ENCODE data around the gene GRIN1.

GRCh38 chr9:137136261-137136880, 2.6 kb upstream of the GRIN1 start:
- TF ChIP-seq, protein P1, sequence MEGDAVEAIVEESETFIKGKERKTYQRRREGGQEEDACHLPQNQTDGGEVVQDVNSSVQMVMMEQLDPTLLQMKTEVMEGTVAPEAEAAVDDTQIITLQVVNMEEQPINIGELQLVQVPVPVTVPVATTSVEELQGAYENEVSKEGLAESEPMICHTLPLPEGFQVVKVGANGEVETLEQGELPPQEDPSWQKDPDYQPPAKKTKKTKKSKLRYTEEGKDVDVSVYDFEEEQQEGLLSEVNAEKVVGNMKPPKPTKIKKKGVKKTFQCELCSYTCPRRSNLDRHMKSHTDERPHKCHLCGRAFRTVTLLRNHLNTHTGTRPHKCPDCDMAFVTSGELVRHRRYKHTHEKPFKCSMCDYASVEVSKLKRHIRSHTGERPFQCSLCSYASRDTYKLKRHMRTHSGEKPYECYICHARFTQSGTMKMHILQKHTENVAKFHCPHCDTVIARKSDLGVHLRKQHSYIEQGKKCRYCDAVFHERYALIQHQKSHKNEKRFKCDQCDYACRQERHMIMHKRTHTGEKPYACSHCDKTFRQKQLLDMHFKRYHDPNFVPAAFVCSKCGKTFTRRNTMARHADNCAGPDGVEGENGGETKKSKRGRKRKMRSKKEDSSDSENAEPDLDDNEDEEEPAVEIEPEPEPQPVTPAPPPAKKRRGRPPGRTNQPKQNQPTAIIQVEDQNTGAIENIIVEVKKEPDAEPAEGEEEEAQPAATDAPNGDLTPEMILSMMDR (IDR thresholded peaks at IDR 0.05; ENCODE audit: insufficient read depth, low read depth, low read length), result no peak
- no peak for TF ChIP-seq EZH2 (IDR thresholded peaks at IDR 0.05; ENCODE audit: insufficient read depth, low read length)

Data from astrocyte (in vitro differentiated cells and primary cell).